Heart right ventricle (tissue), 16 donors: Measurements from ENCODE around the gene USP47. TPM values are rescaled to one million over a fixed set of nuclear protein-coding genes. Genes with fewer than 3 reads are reported as not detected.

ENCODE experiments used
- ATAC-seq, 8 donors: fragments of 200-7000 bp; cut with Tn5 transposase; one replicate each; pipeline ENCODE4 v1.9.1; 2020; ENCODE audit warnings: mild to moderate bottlenecking in 8 of 8, moderate library complexity in 8 of 8, moderate number of reproducible peaks in 1 of 8
- DNase-seq, 2 donors: peaks; one replicate each; pipeline ENCODE4 v3.0.0-alpha.2; 2020
- H3K27ac ChIP-seq, 10 donors: fragments of 200-600 bp; sonication (generic) in 2 of 10; one replicate each; pipeline versions ENCODE4 v1.5.0 to v1.8.0; 2020 to 2022; ENCODE audit warnings: mild to moderate bottlenecking in 3 of 10
- H3K27me3 ChIP-seq, 7 donors: fragments of 200-600 bp; one replicate each; pipeline ENCODE4 v1.8.0; 2021 to 2022; ENCODE audit warnings: mild to moderate bottlenecking in 2 of 7
- H3K36me3 ChIP-seq, 9 donors: fragments of 200-600 bp; sonication (generic) in 1 of 9; one replicate each; pipeline versions ENCODE4 v1.5.0 to v1.8.0; 2020 to 2022; ENCODE audit warnings: mild to moderate bottlenecking in 2 of 9
- H3K4me1 ChIP-seq, 9 donors: fragments of 200-600 bp; sonication (generic) in 1 of 9; one replicate each; pipeline versions ENCODE4 v1.5.0 to v1.8.0; 2020 to 2022; ENCODE audit warnings: mild to moderate bottlenecking in 4 of 9
- H3K4me3 ChIP-seq, 10 donors: fragments of 200-600 bp; sonication (generic) in 2 of 10; one replicate each; pipeline versions ENCODE4 v1.5.0 to v1.8.0; 2020 to 2022; ENCODE audit warnings: mild to moderate bottlenecking in 7 of 10, moderate library complexity in 2 of 10
- H3K9me3 ChIP-seq, 11 donors: fragments of 200-600 bp in 10 of 11; sonication (generic) in 2 of 11; one replicate each; pipeline versions ENCODE4 v1.5.0 to v1.8.0; 2013 to 2022; ENCODE audit warnings: mild to moderate bottlenecking in 2 of 11, control low read depth in 1 of 11, moderate library complexity in 1 of 11
- WGBS, 2 donors: extraction: QIAGEN DNeasy Blood & Tissue Kit; methylation state at CpG; one replicate each; pipeline ENCODE4 v1.1.7; 2013; ENCODE audit warnings: inconsistent platforms in 1 of 2; 5-methylcytosine and 5-hydroxymethylcytosine counted together
- intact Hi-C, 10 donors: fragments of 100-400 bp; cut with DNase I; formaldehyde crosslinking; loops; one replicate each; pipeline versions ENCODE4 v1.11.1 to v1.14.2; 2022
- polyA plus RNA-seq, 2 donors: library from polyadenylated mRNA; stranded (reverse); fragments of 200-250 nt; gene quantifications; one replicate each; pipeline ENCODE4 v1.2.3, GENCODE V29; 2013
- total RNA-seq, 10 donors: library from RNA; stranded (reverse); fragmentation: NEBNext Ultra II Directional in 3 of 10; extraction: Animal tissue kit (Norgen Biotek cat#: 25700) in 3 of 10; gene quantifications; one replicate each; pipeline versions ENCODE4 v1.2.1 to v1.2.4, GENCODE V29; 2021 to 2023
- TF ChIP-seq, protein P1 (sequence below), 9 donors: fragments of 200-600 bp; sonication (generic) in 2 of 9; IDR thresholded peaks; one replicate each; pipeline versions ENCODE4 v1.5.0 to v1.8.0; 2021 to 2022; ENCODE audit warnings: antibody characterized with exemption in 9 of 9, mild to moderate bottlenecking in 5 of 9, moderate library complexity in 1 of 9
- donor health status: Arrhythmogenic right ventricular cardiomyopathy.
- donor health status: ischemic (EF 13 %, LVEDD 7.1; RV severe dilation, severe dysfunction).
- donor health status: healthy with polysubstance abuse.
- donor health status: DM: no; HTN: yes; CAD: no.
- donor health status: DM: no; HTN: no; CAD: no.
- donor health status: ischemic (EF 25% LVEDD 6.9; RV normal size, moderate dysfunction).
- donor health status: ischemic (EF 25% LVEDD 5.7; RV mildly dilated, moderate dysfunction).
- donor health status: healthy.
- donor health status: DM: yes; HTN: yes; CAD: no.
- donor health status: Ischemic cardiomyopathy.
- donor health status: ischemic (EF 35%, LVEDD 5.7; RV mildly dilated, moderate dysfunction).
- donor health status: nonischemic (EF 11% LVEDD 7.7; RV severe dilation, severe dysfunction).
- donor health status: DM: yes; HTN: yes; CAD: no.
- donor health status: PGD.
- donor health status: ischemic (EF 29% LVEDD 5.4; RV normal size, mild dysfunction).
- donor health status: nonischemic (EF 23%, LVEDD 6.1; RV moderate dilation, normal function).

The USP47 gene
- total and polyA plus RNA-seq, 12 donors = 30.5 to 56.4 (median 52.5) TPM

GRCh38 chr11:11856638-11857037, 14.9 kb downstream of the USP47 start:
- intact Hi-C loops = no loop called here
- H3K4me1 ChIP-seq = peaks cover 10 to 89% (median 74%) of the 10 kb centered on the region in 9 donors

GRCh38 chr11:11857769-11858168, 16.0 kb downstream of the USP47 start:
- Histone ChIP-seq H3K4me3 (peak overlapping the region in 3 of 10 donors; percentile 8 to 21 (median 13)), H3K27ac (peak overlapping the region in 1 of 10 donors; percentile 15), H3K4me1 (peaks cover 10 to 87% (median 68%) of the 10 kb centered on the region in 9 donors), H3K27me3 (no peaks in the 10 kb centered on the region), H3K9me3 (no peaks in the 10 kb centered on the region), H3K36me3 (no peaks in the 10 kb centered on the region)
- ATAC-seq (no peak), DNase-seq (no peak)
- WGBS, 2 donors = 76 to 84% methylated on average over 5 of the region's 5 CpGs
- TF ChIP-seq, protein P1, sequence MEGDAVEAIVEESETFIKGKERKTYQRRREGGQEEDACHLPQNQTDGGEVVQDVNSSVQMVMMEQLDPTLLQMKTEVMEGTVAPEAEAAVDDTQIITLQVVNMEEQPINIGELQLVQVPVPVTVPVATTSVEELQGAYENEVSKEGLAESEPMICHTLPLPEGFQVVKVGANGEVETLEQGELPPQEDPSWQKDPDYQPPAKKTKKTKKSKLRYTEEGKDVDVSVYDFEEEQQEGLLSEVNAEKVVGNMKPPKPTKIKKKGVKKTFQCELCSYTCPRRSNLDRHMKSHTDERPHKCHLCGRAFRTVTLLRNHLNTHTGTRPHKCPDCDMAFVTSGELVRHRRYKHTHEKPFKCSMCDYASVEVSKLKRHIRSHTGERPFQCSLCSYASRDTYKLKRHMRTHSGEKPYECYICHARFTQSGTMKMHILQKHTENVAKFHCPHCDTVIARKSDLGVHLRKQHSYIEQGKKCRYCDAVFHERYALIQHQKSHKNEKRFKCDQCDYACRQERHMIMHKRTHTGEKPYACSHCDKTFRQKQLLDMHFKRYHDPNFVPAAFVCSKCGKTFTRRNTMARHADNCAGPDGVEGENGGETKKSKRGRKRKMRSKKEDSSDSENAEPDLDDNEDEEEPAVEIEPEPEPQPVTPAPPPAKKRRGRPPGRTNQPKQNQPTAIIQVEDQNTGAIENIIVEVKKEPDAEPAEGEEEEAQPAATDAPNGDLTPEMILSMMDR (IDR thresholded peaks at IDR 0.05) = no peak
- intact Hi-C loops = no loop called here

More at GRCh38 chr11:11856638-11857037, 14.9 kb downstream of the USP47 start:
- Histone ChIP-seq H3K9me3 (no peaks in the 10 kb centered on the region), H3K27ac (peak overlapping the region in 1 of 10 donors; percentile 5), H3K36me3 (no peaks in the 10 kb centered on the region), H3K27me3 (no peaks in the 10 kb centered on the region), H3K4me3 (no peak overlapping the region)
- peak in 4 of 8 donors; percentile 41 to 69 (median 56) for ATAC-seq
- TF ChIP-seq, protein P1 (IDR thresholded peaks at IDR 0.05) = no peak
- no peak for DNase-seq
- 34 to 39% methylated on average over 1 of the region's 1 CpG for WGBS, 2 donors

- Histone ChIP-seq H3K36me3 (no peaks in the 10 kb centered on the region), H3K27ac (peak overlapping the region in 1 of 10 donors; percentile 15), H3K4me1 (peaks cover 10 to 79% (median 60%) of the 10 kb centered on the region in 9 donors), H3K27me3 (no peaks in the 10 kb centered on the region), H3K4me3 (no peak overlapping the region), H3K9me3 (no peaks in the 10 kb centered on the region)
- DNase-seq (no peak), ATAC-seq (no peak)
- 51 to 55% methylated on average over 1 of the region's 1 CpG for WGBS, 2 donors
- intact Hi-C loops = no loop called here
- TF ChIP-seq, protein P1 (IDR thresholded peaks at IDR 0.05) = no peak
Measured at GRCh38 chr11:11858676-11859075, 16.9 kb downstream of the USP47 start.

DNA sequence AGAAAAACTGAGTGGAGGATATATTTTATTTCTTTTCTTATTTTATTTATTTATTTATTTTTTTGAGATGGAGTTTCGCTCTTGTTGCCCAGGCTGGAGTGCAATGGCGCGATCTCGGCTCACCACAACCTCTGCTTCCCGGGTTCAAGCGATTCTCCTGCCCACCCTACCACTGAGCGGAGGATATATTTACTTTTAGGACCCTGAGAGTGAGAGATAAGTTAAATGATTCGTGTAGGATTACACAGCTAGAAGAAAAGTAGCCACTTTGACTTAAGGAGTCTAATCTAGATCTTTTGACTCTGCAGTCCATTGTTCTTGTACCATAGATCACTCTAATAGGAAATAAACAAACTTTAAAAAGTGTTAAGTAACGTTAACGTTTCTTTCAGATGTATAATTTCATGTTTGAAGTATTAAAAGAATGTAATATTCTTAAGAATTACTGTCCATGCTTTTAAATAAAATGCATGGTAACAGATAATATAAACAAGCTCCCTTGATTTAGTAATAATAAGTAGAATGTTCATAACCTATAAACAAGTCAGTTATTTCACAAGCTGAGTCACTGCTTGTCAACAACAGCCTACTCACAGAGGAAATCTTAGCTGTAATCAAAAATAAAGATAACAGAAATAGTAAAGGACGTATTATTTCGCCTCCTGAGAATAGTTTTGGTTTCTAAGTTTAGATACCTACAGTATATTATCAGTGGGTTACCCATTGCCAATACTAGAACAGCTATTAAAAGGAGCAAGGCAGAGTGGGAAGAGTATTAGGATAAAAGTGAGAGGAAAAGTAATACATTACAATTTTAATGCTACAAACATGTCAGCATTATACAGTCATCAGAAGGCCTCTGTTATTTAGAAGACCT, 18.6 kb downstream of the USP47 start:
- peak overlapping the region in 2 of 10 donors; percentile 15 to 32 for H3K27ac ChIP-seq
- TF ChIP-seq, protein P1 (IDR thresholded peaks at IDR 0.05) = no peak

More for the DNA sequence above, 18.6 kb downstream of the USP47 start:
- 70% methylated on average over 12 of the region's 12 CpGs for WGBS, 2 donors
- peak in 2 of 8 donors; percentile 41 to 54 for ATAC-seq
- intact Hi-C loops = no loop called here
- Histone ChIP-seq H3K9me3 (no peaks in the 10 kb centered on the region), H3K36me3 (no peaks in the 10 kb centered on the region), H3K27me3 (no peaks in the 10 kb centered on the region), H3K4me1 (peaks cover 10 to 87% (median 61%) of the 10 kb centered on the region in 9 donors), H3K4me3 (no peak overlapping the region)
- DNase-seq = no peak
